HuH-7.5 (cell line): Measurements from ENCODE around the gene CRIM1.

Experiments used
- DNase-seq: peaks from one replicate; pipeline ENCODE4 v3.0.0; 2011; ENCODE audit warnings: low spot score

Gene CRIM1

DNA sequence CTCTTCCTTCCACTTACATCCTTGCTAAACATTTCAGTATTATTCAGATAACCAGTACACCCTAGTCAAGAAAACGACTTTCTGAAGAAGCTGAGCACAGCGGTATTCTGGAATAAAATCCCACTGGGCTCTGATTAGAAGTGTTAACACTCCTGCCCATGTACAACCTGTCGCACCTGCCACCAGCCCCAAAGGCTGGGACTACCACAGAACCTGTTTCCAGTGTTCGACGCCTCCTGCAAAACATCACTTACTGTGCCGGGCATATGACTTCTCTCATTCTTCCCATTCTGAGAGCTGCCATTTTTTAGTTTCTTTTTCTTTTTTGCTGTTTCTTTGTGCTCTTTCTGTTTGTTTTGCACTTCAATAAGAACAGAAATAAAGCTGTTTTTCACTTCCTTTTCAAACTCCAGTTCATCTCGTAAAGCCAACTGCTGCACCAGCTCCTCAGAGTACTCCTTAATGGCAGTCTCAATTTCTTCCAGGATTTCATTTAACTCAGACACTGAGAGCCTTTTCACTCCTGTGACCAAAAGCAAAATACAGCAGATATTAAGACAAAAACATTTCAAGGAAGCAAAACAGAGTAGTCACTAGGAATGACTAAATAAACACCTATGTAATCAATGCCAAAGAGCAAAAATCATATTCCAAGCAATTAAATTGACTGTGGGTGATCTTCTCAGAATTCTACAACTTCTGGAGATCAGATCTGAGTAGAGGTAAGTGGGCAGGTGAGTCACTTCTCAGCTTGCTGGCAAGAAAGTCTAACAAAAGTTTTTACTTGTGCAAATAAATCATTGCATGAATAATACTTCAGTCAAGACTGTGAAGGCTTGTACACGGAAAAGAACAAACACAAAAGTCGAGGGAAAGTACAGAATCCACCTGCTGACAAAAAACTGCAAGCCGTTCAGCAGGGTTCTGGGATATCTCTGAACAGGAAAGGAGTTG lies 223.0 kb downstream of the CRIM1 start:
- DNase-seq = peak; percentile 15

DNA sequence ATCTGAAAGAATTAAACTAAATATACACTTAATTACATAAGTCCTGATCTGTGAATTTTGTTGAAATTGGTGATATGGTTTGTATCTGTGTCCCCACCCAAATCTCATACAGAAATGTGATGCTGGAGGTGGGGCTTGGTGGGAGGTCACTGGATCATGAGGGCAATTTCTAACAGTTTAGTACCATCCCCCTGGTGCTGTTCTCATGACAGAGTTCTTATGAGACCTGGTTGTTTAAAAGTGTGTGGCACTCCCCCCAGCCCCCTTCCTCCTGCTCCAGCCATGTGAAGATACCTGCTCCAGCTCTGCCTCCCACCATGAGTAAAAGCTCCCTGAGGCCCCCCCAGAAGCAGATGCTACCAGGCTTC lies 223.7 kb downstream of the CRIM1 start:
- no peak for DNase-seq

- no peak for DNase-seq
Observed at GRCh38 chr2:36582538-36582937, 227.0 kb downstream of the CRIM1 start.

- no peak for DNase-seq
Observed at GRCh38 chr2:36582951-36583350, 227.4 kb downstream of the CRIM1 start.

- DNase-seq = no peak
Observed at GRCh38 chr2:36584148-36584794, 228.7 kb downstream of the CRIM1 start.

- DNase-seq = no peak
Observed at GRCh38 chr2:36586672-36587071, 231.1 kb downstream of the CRIM1 start.

DNA sequence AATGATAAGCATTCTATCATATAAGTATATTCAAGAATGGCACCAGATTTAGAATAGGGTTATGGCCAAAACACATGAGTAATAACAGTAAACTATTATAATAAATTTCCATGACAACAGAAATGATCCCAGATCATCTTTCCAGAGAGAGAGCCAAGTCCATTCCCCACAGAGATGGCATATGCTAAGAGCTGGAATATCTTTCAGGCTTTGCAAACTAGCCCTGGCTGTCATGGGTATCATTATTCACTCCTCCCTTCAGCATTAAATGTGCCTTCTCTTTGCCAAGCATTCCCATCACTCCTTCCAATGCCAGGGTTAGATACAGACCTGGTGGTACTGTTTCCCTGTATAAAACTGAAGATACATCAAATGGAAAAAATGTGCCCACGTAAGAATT lies 231.5 kb downstream of the CRIM1 start:
- DNase-seq = no peak

DNA sequence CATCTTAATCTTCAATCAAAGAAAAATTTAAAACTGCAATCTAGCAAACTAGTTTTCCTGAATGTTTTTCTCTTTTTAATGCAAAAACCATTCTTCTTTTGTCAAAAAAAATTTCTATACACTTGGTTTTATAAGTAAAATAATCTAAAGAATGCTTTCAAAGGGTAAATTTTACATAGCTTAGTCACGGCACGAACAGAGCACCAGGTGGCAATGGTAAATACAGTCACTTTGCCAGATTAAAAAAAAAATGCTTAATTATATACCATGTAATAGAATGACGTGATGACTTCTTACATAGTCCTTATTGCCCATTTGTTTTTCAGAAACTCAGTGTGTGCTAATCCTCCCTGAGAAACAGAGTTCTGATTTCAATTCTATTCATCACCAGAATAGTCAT lies 232.0 kb downstream of the CRIM1 start:
- no peak for DNase-seq

DNA sequence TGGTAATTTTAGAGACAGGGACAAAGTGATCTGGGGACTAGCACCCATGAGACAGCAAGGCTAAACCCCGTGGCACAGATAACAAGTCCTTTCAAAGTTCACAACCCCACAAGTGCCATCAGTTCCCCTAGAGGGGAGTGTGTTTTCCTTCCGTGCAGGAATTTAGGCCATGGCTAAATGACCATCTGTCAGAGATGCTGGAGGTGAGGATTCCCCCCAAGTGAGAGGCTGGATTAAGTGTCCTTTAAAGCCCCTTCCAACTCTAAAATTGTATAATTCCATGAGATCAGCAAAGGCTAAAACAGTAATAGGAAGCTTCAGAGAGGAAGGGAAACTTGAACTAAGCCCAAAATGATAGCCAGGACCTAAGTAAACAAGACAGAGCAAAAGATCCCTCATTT lies 233.7 kb downstream of the CRIM1 start:
- DNase-seq = no peak

- DNase-seq = no peak
Observed at GRCh38 chr2:36594849-36595248, 239.3 kb downstream of the CRIM1 start.

GRCh38 chr2:36596397-36596796 lies 240.8 kb downstream of the CRIM1 start:
- no peak for DNase-seq

GRCh38 chr2:36597003-36597531 lies 241.5 kb downstream of the CRIM1 start:
- no peak for DNase-seq

DNA sequence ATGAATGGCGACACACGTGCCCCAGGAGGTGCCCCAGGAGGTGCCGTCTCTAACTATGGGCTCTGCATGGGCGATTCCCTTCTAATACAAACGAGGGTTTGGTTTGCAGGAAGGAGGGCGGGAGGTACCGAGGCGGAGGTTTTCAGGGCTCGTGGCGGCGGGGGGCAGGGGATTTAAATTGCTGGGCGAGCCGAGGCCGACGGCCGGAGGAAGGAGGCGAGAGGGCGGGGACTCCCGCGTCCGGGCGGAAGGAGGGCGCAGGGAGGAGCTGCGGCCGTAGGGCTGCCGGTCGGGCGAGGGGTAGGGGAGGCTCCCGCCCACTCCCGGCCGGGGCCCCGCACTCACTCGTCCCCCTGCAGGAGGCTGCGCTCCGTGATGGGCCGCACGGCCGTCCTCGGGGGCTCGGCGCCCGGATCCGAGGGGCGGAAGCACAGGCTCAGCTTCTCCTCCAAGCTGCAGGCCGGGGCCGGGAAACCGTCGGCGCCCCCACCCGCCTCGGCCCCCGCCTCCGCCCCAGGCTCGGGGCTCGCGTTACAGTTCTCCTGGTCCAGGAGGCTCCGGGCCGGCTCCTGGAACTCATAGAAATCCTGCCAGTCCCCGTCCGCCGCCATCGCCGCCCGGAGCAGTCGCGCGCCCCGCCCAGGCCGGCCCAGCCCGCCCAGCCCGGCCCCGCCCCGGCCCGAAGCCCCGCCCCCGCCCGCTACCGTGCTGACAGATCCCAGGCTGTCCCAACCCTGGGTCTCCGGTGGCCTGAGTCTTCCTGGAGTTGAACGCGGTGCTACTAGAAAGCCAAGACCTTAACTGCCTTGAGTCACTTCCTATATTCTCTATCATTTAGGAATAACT lies 242.2 kb downstream of the CRIM1 start, which contains the start of gene FEZ2:
TSS of gene FEZ2 (minus strand) at position 637 of the 846 bp plus-strand sequence. CDS start at position 611, 26 bp downstream.
- peak; percentile 67 for DNase-seq
